ENCODE results near the gene MALRD1. TPM values are rescaled to one million over a fixed set of nuclear protein-coding genes. Genes with fewer than 3 reads are reported as not detected.

MALRD1 gene
- total RNA-seq, 6 experiments from 2014 or later: 0.29 to 0.49 (median 0.34) TPM; not detected in 2

GRCh38 chr10:19033741-19034140 is 14.9 kb upstream of the MALRD1 start:
- no peaks in the 10 kb centered on the region for H3K9me3 ChIP-seq
- no peaks in the 10 kb centered on the region for H3K27me3 ChIP-seq
- no peaks in the 10 kb centered on the region for H3K4me1 ChIP-seq
- 100% methylated on average over 1 of the region's 1 CpG for WGBS (ENCODE audit: insufficient coverage, low coverage, low lambda C conversion rate, missing lambda C conversion rate)
- intact Hi-C loops (cut with DNase I): no loop called here
- no peaks in the 10 kb centered on the region for H3K36me3 ChIP-seq
- DNase-seq (no peak), ATAC-seq (no peak)
- TF ChIP-seq POLR2A (IDR thresholded peaks at IDR 0.05) (no peak), CTCF (IDR thresholded peaks at IDR 0.05) (no peak)
- no peak overlapping the region for H3K27ac ChIP-seq
- no peak overlapping the region for H3K4me3 ChIP-seq

GRCh38 chr10:19041171-19041570 is 7.4 kb upstream of the MALRD1 start:
- intact Hi-C loops (cut with DNase I): no loop called here
- Histone ChIP-seq H3K4me3 (no peak overlapping the region), H3K36me3 (no peaks in the 10 kb centered on the region), H3K27me3 (no peaks in the 10 kb centered on the region), H3K27ac (no peak overlapping the region), H3K4me1 (no peaks in the 10 kb centered on the region), H3K9me3 (no peaks in the 10 kb centered on the region)
- no peak for TF ChIP-seq CTCF (IDR thresholded peaks at IDR 0.05)
- no peak for TF ChIP-seq POLR2A (IDR thresholded peaks at IDR 0.05)
- 64% methylated on average over 3 of the region's 3 CpGs for WGBS (ENCODE audit: insufficient coverage, low coverage, low lambda C conversion rate, missing lambda C conversion rate)
- DNase-seq (no peak), ATAC-seq (no peak)

GRCh38 chr10:19043431-19043830 is 5.2 kb upstream of the MALRD1 start:
- H3K36me3 ChIP-seq: no peaks in the 10 kb centered on the region
- H3K4me3 ChIP-seq: no peak overlapping the region
- H3K9me3 ChIP-seq: no peaks in the 10 kb centered on the region
- intact Hi-C loops (cut with DNase I): no loop called here
- H3K27ac ChIP-seq: no peak overlapping the region
- DNase-seq (no peak), ATAC-seq (no peak)
- H3K27me3 ChIP-seq: no peaks in the 10 kb centered on the region
- WGBS (ENCODE audit: insufficient coverage, low coverage, low lambda C conversion rate, missing lambda C conversion rate): 24% methylated on average over 3 of the region's 3 CpGs
- no peaks in the 10 kb centered on the region for H3K4me1 ChIP-seq
- no peak for TF ChIP-seq POLR2A (IDR thresholded peaks at IDR 0.05)
- TF ChIP-seq CTCF (IDR thresholded peaks at IDR 0.05): no peak

- DNase-seq (no peak), ATAC-seq (no peak)
- H3K4me3 ChIP-seq: no peak overlapping the region
- no peaks in the 10 kb centered on the region for H3K9me3 ChIP-seq
- 35% methylated on average over 1 of the region's 1 CpG for WGBS (ENCODE audit: insufficient coverage, low coverage, low lambda C conversion rate, missing lambda C conversion rate)
- intact Hi-C loops (cut with DNase I): no loop called here
- H3K27me3 ChIP-seq: no peaks in the 10 kb centered on the region
- H3K36me3 ChIP-seq: no peaks in the 10 kb centered on the region
- no peak overlapping the region for H3K27ac ChIP-seq
- no peaks in the 10 kb centered on the region for H3K4me1 ChIP-seq
- TF ChIP-seq CTCF (IDR thresholded peaks at IDR 0.05): no peak
- TF ChIP-seq POLR2A (IDR thresholded peaks at IDR 0.05): no peak
Measured at GRCh38 chr10:19046679-19047078, 1.9 kb upstream of the MALRD1 start.

GRCh38 chr10:19048891-19049290 is 290 bp downstream of the MALRD1 start:
- 27% methylated on average over 3 of the region's 3 CpGs for WGBS (ENCODE audit: insufficient coverage, low coverage, low lambda C conversion rate, missing lambda C conversion rate)
- no peak for TF ChIP-seq CTCF (IDR thresholded peaks at IDR 0.05)
- TF ChIP-seq POLR2A (IDR thresholded peaks at IDR 0.05): no peak

More at GRCh38 chr10:19048891-19049290, 290 bp downstream of the MALRD1 start:
- H3K4me3 ChIP-seq: no peak overlapping the region
- H3K9me3 ChIP-seq: no peaks in the 10 kb centered on the region
- intact Hi-C loops (cut with DNase I): no loop called here
- H3K27ac ChIP-seq: no peak overlapping the region
- no peaks in the 10 kb centered on the region for H3K27me3 ChIP-seq
- H3K36me3 ChIP-seq: no peaks in the 10 kb centered on the region
- no peaks in the 10 kb centered on the region for H3K4me1 ChIP-seq
- DNase-seq (no peak), ATAC-seq (no peak)

Data from right lobe of liver (tissue), 6 donors.